GM10266 (cell line): ENCODE measurements around the gene MEG3.

ENCODE experiments used
- DNase-seq: peaks from one replicate; pipeline ENCODE4 v3.0.0; 2012; ENCODE audit errors: extremely low spot score
- TF ChIP-seq, protein P1 (sequence below): IDR thresholded peaks from 2 replicates; pipeline ENCODE4 v1.5.1; 2012; ENCODE audit warnings: mild to moderate bottlenecking, low read depth; ENCODE audit not compliant: control insufficient read depth, insufficient read depth; ENCODE audit errors: missing control alignments

MEG3 gene

DNA sequence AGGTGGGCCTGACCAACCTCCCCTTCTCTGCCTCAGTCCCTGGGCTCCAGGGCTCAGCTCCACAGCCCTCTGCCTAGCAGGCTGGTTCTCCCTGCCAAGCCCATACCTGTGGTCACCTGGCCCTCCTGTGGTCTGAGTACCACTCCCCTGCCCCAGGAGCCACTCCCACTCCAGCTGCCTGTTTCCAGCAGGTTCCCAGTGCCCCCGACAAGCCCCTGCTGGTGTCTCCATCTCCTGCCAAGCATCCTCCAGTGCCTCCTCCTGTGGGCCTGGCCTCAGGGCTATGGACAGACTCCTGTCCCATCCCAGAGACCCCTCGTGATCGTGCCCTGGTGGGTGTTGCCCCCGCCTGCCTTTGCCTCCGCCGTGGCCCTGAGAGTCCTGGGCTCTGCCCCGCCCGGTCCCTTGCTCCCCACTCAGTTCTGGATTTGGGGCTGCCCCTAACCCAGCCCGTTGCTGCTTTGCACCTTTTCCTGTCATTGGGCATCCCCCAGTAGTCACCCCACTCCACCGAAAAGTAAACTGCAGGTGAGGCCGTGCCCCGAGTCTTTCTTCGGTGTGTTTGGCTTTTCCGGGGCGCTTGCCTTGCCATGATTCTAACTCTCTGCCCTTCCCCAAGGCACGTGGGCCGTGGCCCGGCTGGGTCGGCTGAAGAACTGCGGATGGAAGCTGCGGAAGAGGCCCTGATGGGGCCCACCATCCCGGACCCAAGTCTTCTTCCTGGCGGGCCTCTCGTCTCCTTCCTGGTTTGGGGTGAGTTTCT is 9.8 kb downstream of the MEG3 start:
- TF ChIP-seq, protein P1, sequence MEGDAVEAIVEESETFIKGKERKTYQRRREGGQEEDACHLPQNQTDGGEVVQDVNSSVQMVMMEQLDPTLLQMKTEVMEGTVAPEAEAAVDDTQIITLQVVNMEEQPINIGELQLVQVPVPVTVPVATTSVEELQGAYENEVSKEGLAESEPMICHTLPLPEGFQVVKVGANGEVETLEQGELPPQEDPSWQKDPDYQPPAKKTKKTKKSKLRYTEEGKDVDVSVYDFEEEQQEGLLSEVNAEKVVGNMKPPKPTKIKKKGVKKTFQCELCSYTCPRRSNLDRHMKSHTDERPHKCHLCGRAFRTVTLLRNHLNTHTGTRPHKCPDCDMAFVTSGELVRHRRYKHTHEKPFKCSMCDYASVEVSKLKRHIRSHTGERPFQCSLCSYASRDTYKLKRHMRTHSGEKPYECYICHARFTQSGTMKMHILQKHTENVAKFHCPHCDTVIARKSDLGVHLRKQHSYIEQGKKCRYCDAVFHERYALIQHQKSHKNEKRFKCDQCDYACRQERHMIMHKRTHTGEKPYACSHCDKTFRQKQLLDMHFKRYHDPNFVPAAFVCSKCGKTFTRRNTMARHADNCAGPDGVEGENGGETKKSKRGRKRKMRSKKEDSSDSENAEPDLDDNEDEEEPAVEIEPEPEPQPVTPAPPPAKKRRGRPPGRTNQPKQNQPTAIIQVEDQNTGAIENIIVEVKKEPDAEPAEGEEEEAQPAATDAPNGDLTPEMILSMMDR = no peak
- no peak for DNase-seq

DNA sequence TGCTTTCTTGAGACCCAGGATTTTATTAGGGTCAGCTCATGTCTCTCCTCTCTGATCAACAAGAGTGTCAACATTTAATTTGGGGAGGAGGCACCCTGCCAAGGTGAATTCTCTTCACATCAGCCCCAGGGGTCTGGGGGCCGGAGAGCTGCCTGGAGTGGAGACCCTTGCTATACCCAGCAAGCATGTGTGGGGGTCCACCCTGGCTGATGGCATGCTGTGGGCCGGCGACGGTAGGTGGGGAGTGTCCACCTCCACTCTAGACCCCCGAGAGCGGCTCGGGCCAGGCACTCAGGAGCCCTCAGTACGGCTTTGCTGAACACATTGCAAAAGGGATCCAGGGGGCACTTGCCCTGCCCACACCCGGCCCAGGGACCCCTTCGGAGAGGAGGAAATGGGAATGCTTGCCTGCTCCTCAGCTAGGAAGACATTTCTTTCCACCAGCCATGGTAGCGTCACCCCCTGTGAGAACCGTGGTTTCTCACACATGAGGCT is 10.4 kb downstream of the MEG3 start:
- TF ChIP-seq, protein P1 = no peak
- DNase-seq = no peak

DNA sequence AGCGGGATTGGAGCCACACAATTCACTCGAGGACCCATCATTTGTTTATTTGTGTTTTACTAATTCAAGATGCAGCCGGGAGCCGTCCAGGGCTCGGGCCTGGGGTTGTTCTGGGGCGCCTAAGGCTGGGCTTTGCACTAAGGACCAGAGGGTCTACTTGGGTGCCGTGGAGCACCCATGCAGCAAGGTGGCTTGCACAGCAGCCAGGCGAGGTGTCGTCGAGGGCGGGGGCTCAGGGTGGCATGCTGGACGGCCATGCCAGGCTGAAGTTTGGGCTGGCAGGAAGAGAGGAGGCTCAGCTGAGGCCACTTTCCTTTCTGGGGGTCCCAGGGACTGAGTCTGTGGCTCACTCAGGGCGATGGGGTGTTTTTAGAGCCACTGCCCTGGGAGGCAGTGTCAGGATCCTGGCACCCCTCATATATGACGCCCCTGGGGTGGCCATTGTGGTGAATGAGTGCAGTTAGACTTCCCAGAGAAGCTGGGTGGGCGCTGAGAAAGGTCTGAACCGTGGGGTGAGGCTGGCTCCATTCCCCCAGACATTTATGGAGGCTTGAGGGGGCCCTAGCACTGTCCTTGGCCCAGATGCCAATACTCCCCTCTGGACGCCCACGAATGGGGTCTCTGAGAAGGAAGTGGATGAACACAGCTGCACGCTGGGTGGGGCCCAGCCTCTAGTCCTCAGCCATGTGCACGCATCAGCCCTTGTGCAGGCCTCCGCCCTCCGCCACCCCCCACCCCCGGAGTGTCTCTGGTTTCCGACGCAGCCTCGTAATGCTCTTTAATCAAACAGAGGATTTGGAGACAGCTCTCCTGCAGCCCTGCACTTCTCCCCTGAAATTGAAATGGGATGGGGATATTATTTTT is 11.3 kb downstream of the MEG3 start:
- TF ChIP-seq, protein P1 = no peak
- DNase-seq = no peak

DNA sequence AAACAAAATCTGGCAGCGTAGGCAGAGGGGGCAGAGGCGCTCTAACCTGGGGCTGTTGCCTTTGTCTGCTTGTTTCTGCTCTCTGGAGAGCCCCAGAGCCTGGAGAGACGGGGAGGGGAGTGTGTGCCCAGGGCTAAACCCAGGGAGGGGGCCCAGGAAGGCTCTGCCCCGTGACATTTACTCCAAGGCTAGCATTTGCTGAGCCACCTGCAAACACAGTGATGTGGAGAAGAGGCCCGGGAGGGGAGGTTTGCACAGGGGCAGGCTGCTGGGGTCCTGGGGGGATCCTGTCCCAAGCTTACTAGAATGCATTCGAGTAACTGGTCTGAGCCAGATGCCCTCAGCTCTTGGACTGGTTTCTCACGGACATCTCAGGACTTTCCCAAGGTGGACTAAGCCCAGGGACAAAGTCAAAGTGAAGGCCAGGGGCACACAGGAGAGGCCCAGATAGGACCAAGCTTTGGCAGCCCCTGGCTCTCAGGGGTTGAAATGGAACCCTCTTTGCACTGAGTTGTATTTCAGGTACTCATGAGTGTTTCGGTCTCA is 12.0 kb downstream of the MEG3 start:
- DNase-seq = no peak
- TF ChIP-seq, protein P1 = no peak

DNA sequence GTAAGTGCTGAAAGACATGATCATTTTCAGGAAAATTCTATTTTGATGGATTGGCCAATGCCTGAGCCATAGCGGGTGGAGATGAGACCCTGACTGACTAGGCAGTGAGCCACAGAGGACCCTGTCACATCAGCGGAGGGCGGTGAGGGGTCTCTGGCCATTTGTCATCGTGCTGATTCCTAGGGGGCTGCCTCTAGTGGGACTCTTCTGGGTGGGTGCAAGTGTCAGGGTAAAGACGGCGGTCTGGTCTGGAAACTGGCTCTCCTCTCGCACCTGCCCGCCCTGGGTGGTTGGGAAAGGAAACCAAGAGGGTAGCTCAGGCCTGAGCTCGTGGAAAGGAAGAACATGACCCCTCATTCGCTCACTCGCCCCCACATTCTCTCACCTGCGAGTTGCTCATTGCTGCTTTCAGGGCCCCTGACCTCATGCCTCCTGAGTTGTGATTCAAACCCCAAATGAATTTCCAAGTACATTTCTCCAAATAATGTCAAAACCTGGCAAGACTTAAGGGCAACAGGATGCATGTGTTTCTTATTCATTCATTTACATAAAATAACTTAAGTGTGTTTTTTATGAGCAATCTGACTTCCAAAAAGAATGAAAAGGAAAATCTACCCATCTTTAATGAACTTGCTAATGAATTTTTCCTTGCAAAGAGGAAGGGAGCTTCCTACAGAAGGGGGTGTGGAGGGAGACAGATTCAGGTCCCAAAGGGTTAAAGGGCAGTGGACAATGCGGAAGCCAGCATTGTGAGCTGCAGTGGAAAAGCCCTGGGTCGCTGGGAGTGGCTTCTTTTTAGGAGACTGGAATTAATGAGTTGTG is 12.8 kb downstream of the MEG3 start:
- no peak for DNase-seq
- TF ChIP-seq, protein P1 = no peak

DNA sequence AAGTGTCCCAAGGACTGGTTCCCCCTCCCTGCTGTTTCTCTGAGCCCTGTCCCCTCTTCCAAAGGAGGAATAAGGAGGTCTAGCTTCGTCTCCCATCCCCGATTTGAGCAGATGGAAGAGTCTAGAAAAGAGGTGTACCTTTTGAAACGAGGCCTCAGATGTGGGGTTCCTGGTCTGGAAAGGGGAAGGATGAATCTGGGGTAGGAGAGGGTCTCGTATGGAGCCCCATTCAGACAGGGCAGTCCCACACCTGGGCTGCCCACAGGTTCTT is 13.3 kb downstream of the MEG3 start:
- DNase-seq = no peak
- TF ChIP-seq, protein P1 = no peak
